ENCODE data around the gene PNPLA8.

GRCh38 chr7:108561047-108561619 lies 35.2 kb upstream of the PNPLA8 start:
- TF ChIP-seq MYC (IDR thresholded peaks at IDR 0.05; ENCODE audit: low read depth, low read length) (no peak), CTCF (IDR thresholded peaks at IDR 0.05; ENCODE audit: extremely low read depth in 1 of 2, insufficient read depth in 1 of 2, low read depth in 1 of 2, low read length in 2 of 2) (no peak), POLR2A (IDR thresholded peaks at IDR 0.05; ENCODE audit: low read depth, low read length) (no peak), EZH2 (IDR thresholded peaks at IDR 0.05; ENCODE audit: borderline replicate concordance, low read depth, low read length, severe bottlenecking) (no peak), MAX (IDR thresholded peaks at IDR 0.05; ENCODE audit: insufficient read depth, insufficient read length) (no peak)

Data from endothelial cell of umbilical vein (primary cell).